GM21526 (cell line): Measurements from ENCODE around the gene TMPRSS2.

Experiments
- ATAC-seq: cut with Tn5 transposase; IDR thresholded peaks from one replicate; pipeline ENCODE4 v1.9.1; 2021; ENCODE audit warnings: moderate library complexity; ENCODE audit not compliant: unreplicated experiment, low FRiP score

TMPRSS2 gene

DNA sequence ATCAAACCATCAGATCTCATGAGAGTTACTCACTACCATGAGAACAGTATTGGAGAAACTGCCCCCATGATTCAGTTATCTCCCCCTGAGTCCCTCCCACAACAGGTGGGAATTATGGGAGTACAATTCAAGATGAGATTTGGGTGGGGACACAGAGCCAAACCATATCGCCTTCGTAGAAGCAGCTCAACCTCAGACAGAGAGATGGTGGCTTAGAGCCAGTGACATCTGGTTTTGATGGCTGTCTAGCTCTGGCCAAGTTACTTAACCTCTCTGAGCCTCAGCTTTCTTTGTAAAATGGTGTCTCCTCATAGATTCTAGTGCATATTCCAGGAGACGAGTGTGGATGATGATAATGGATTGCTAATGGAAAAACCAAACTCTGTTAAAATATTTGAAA is 54.8 kb downstream of the TMPRSS2 start:
- ATAC-seq: no peak

DNA sequence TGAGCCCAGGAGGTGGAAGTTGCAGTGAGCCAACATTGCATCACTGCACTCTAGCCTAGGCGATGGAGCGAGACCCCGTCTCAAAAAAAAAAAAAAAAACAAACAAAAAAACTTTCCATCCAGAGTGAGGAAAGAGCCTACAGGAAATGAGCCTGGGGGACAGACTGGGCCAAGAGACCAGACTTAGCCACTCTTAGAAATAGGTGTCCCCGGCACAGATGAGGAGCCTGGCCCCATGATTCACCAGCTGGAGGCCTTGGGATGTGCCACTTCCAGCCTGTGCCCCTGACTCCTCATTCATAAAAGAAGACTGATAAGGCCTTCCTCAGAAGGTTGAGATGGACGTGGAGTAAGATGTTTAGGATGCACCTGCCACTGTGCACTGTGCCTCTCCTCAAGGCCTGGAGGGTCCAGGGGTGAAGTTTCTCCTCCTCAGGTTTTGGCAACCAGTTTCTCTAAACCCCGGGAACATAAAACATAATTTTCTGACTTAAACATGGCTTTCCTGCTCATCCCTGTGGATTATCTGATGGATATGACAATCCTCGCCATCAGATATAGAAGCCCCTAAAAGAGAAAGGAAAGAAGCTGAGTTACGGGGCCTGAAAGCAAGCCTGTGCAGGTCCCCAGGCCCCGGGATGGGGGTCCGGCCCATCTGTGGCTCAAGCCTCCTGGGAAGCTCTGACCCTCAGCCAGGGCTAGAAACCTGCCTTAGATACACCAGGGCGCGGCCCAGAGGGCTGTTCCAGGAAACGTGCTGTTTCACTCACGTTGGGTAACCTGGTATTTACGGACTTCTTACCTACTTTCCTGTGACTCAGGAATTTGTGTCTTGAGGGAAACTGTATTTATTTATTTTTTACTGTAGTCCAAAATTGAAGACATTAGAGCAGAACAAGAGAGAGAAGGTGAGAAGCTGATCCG is 55.9 kb downstream of the TMPRSS2 start:
- no peak for ATAC-seq

DNA sequence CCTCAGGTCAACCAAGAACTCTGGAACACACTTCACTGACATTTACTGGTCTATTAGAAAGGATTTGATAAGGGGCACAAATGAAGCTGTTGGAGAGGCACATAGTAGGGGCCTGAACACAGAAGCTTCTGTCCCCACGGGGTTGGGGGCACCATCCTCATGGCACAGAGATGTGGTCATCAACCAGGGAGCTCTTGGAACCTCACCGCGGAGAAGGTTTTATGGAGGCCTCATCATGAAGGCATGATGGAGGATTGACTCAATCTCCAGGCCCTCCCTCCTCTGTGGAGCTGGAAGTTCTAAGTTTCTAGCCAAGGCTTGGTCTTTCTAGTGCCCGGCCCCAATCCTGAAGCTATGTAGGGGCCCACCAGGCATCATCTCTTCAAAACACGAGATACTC is 58.3 kb downstream of the TMPRSS2 start:
- no peak for ATAC-seq

DNA sequence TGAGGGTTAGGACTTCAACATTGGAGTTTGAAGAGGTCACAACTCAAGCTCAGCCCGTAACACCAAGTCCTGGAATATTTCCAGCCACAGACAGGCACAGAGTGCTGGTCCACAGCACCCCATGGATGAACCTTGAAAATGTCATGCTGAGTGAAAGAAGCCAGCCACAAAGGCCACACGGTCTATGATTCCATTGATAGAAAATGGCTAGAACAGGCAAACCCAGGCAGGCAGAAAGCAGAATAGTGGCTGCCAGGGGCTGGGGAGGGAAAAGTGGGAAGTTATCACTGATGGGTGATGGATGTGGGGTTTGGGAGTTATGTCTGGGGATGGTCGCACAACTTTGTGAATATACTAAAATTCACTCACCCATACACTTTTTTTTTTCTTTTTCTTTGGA is 60.6 kb downstream of the TMPRSS2 start:
- ATAC-seq: no peak

DNA sequence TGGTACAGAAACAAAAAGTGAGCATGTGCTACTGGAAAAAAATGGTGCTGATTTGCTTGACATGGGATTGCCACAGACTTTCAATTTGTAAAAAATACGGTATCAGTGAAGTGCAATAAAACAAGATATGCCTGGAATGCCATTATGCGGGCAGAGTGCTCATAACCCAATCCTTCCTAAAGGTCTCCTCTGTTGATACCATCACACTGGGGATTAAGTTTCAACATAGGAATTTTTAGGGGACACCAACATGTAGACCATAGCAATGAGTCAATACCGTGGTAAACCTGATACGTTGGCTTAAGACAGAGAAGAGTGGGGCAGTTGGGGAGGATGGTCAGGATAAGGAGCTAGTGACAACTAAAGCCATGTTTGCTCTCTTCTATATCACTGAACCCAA is 61.4 kb downstream of the TMPRSS2 start:
- no peak for ATAC-seq

DNA sequence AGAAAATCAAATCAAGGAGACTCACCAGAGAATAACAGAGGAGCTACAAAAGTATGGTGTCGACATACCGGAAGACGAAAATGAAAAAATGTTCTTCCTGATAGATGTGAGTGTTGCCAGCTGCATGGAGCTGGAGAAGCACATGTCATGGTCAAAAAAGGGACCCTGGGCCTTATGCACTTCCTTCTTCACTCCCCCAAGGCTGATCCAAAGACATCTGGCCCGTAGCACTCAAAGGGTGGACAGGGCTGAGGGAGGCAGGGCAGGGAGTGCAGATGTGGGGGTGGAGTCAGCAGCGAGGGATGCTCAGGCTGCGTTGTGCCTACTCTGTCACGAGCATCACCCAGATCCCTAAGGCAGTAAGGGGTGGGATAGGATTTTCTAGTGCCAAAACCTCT is 62.5 kb downstream of the TMPRSS2 start:
- ATAC-seq: no peak

DNA sequence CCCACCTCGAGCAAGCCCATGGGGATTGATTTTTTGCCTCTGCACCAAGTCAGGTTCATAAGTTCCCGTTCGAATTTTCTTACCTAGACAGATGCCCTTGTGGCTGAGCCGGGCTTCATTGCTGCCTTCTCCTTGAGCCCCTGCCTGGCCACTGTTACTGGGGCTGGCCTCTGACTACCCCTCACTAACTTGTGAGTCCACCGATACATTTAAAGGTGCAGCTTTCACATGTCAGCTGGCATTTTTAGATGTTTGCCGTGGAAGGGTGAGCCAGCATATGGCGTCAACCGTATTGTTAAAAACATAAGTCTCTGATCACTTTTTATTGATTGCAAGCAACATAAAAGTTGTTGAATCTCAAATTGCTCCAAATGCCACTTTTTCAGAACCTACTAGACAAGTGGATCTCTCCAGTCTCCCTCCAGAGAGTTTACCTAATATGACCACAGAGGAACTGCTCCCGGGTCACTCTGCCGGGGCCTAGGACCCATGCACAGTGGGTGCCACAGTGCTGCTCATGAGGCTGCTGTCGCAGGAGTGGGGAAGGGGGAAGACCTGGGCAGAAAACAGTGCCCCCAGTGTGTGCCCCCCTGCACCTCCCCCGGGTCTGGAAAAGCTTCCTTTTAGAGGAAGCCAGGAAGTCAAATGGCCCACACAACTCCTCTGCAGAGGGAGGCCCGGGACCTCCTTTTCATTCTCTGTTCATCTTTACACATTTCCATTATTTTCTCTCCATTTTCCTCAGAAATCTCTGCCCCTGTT is 63.1 kb downstream of the TMPRSS2 start:
- ATAC-seq: no peak

DNA sequence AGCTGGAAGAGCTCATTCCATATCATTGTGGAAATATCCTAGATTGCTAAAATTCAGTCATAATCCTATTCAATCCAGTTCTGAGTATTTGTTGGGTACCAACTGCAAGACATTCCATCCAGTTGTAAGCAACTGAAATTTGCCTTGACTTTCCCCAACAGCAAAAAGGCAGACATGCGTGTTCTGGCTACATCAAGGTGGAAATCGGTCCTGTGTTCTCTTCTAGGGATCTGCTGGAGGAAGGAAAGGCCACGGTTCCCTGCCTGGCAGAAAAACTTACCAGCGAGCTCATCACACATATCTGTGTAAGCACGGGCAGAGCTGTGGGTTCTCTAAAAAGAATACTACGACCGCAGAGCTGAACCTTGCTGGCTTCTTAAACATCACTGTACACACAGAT is 64.4 kb downstream of the TMPRSS2 start:
- ATAC-seq: no peak

DNA sequence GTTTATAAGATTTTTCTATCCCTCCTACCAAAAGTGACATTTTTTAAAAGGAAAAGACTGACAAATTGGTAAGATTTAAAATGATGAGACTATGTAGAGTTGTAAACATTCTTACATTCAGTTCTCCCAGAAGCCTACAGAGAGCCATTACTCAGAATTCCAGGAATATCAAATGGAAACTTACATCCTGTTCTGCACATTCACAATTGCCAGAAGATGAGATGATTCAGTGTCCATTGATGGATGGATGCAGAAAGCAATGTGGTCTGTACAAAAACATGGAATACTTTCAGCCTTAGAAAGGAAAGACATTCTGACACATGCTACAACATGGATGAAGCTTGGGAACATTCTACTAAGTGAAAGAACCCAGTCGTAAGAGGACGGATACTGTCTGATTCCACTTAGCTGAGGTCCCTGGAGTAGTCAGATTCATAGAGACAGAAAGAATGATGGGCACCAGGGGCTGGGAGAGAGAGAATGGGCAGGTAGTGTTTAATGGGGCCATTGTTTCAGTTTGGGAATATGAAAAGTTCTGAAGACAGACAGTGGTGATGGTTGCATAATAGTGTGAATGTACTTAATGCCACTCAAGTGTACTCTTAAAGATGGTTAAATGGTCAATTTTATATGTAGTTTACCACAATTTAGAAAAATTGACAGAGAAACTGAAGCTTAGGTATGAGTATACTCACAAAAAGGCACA is 65.3 kb downstream of the TMPRSS2 start:
- ATAC-seq: no peak

DNA sequence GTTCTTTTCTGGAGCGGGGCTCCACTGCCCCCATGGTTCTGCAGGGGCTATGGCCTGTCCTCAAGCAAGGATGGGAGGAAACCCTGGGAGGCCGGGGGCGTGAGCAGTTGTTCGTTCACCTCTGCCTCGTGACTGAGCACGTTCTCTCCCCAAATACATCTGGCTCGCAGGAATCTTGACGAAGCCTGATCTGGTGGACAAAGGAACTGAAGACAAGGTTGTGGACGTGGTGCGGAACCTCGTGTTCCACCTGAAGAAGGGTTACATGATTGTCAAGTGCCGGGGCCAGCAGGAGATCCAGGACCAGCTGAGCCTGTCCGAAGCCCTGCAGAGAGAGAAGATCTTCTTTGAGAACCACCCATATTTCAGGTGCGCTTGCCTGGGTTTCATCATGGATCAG is 66.4 kb downstream of the TMPRSS2 start:
- ATAC-seq: no peak

DNA sequence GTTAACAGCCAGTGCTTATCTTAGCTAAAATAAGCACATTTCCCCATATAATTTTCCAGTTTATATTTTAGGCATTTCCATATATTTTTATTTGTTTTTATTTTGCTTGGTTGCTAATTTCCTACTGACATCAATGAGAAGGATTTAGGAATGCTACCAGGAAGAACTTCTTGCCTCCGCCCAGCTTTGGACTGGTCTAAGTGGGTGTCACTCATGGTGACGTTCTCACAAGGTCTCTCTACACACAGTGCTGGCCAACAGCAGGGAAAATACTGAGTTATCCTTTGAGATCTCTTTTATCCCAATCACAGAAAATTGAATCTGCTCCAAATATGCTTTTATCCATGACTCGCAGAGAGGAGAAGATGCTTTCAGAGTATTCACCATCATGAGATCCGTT is 68.7 kb downstream of the TMPRSS2 start:
- ATAC-seq: no peak

DNA sequence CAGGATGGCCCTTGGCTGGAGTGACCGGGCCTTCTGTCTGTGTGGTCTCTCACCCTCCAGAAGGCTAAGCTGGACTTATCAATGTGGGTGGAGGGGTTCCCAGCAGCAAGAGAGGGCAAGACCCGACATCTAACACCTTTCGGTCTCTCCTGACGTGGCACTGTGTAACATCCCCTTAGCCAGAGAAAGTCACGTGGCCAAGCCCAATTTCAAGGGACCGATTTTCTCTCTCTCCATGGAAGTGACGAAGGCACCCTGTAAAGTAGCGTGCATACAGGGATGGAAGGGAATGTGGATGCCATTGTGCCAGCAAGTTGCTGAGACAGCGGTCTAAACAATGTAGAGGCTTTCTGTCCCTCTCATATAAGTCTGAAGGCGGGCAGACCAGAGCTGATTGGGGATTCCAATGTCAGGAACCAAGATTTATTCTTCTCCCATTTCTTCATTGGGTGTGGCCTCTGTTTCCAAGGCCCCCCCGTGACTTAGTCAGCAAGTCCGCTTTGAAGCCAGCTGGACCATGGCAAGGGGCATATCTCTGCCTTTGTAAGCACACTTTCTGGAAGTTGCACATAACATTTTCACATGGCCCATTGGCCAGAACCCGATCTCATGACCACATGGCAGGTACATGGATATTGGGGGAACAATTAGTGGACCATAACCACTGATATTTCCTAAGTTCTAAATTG is 69.4 kb downstream of the TMPRSS2 start:
- ATAC-seq: no peak

DNA sequence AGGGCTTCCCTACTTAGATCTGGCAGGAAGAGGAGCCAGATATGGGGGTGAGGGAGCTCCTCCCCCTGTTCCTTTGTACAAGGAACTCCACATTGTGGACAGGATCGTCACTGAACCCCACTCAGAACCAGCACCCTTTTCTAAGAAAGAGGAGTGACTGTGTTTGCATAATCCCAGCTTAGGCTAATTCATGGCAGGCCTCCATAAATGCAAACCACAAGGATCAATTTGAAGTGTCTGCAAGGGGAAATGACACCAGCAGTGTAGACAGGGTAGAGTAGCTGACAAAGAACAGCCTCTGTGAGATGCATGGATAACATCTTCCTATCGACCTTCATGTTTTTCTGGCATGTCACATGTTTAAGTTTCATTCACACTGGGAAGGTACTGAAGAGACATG is 70.2 kb downstream of the TMPRSS2 start:
- ATAC-seq: no peak

DNA sequence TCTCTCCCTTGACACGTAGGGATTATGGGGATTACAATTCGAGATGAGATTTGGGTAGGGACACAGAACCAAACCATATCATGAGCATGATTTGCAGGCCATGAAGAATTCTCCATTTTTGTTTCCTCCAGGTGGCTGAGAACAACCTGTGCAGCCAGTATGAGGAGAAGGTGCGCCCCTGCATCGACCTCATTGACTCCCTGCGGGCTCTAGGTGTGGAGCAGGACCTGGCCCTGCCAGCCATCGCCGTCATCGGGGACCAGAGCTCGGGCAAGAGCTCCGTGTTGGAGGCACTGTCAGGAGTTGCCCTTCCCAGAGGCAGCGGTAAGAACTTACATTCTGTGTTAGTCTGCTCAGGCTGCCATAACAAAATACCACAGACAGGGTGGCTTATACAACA is 72.3 kb downstream of the TMPRSS2 start:
- no peak for ATAC-seq

DNA sequence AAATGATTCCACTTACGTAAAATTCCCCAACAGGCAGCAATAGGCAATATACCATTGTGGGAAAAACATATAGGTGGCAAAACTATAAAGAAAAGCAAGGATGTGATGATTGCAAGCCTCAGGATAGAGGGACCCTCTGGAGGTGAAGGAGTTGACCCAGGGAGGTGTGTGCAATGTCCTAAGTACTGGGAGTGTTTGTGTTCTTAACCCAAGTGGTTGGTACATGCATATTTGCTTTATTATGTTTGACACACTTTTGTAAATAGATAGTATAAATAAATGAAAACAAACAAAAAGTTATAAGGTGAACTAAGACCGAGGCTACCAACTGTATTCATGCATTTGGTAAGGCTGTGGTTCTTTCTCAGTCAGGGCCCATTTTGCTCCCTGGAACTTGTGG is 74.4 kb downstream of the TMPRSS2 start:
- ATAC-seq: no peak

DNA sequence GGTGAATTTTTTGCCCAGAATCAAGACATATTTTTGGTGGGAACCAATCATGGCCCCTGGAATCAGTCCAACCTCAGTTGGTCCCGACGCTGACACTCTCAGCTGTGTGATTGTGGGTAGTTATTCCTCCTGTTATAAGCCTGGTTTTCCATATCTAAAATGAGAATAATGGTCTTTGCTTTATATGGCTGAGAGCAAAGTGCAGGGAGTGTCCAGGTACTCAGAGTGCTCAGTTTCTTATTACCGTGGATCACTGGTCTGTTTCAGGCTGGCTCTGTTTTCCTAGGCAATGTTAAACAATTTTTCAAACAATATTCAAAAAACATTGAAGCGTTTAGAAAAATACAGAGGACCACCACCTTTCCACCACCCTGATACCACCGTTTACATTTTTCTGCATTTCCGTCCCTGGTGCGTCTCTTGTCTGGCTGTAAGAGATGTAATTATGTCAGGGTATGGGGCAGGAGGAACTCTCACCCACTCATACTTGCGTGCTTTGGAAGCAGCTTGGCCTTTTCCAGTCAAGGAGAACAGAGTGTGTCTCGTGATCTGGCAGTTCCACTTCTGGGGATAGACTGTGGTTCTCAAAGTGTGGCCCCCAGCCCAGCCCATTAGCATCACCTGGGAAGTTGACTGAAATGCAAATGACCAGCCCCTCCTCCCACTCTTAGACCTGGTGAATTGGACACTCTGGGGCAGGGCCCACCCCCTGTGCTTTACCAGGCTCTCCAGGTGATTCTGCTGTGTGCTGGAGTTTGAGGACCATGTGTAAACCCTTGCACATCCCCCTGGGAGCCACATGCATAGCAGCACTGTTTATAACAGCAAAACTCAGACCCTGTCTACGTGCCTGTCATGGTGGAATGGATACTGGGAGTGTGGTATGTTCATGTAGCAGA is 75.1 kb downstream of the TMPRSS2 start:
- ATAC-seq: no peak

DNA sequence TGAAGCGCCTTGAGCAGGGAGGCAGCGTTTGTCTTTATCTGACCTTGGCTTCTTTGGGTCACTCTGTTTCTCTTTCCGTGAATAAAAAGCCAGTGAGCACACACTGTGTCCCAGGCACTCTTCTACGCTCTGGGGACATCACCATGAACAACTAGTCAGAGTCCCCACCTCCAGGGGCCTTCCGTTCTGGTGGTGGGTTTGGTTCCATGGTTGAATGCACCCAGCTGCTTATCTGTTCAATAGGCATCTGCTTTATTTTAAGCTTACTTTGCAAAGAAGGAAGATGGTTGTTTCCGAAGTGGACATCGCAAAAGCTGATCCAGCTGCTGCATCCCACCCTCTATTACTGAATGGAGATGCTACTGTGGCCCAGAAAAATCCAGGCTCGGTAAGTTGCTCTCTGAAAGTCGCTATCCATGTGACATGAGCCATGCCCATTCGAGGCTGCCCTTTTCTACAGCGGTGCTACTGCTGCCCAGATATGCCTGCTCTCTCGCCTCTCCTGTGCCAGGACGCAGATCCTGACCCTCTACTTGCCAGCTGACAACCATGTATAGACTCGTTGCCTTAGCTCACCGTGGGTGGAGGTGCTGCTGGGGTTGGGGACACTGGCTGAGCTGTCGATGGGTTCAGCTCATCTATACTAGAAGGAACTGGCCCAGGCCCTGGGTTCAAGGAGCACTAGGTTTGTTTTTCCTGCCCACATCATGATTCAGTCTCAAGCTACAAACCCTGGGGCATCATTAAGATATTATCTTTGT is 76.0 kb downstream of the TMPRSS2 start:
- peak; percentile 51 for ATAC-seq

DNA sequence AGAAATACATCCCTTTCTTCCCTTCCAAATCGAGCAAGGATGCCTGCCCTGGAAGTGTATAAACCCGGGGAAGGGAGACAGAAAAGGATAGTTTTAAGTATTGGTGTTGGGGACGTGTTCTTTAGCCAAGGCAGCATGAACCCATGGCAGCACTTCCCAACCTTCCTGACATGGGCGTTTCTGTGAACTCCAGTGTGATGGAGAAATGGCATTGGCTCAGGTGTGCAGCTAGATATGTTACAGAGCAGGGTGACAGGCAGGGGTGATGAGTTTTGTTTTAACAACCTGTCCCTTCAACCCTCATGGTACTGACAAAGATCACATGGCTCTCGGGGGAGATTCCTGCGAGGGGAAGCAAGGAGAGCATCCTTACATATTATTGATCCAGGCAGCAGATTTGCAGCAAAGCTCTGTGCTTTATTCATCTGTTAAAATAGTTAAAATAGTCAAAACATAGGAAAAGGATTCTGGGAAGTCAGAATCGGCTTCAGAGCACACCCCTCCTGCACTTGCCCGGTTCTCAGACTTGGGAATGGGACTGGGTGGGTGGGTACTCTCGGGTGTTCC is 78.0 kb downstream of the TMPRSS2 start:
- no peak for ATAC-seq

DNA sequence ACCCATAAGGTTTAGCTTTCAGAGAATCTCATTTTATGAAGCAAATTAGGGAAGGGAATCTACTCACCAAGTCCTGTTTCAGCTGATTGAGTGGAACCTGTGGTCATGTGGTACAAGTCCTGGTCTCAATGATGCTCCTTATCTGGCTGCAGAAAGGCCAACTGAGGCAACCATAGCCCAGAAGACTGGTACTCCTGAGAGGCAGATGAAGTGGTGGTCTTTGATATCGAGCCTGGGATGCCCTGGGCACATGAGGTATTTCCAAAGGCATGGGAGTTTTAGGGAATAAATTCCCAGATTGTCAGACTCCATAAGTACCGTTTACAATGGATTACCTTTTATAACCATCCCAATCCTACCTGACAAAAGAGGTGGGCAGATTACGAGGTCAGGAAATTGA is 78.7 kb downstream of the TMPRSS2 start:
- ATAC-seq: no peak
